Retinal pigment epithelial cell (primary cell): ENCODE results near the gene HELZ2.

ENCODE experiments used
- DNase-seq: peaks from one replicate; pipeline ENCODE4 v3.0.0-alpha.2; 2010; ENCODE audit warnings: low read depth
- H3K4me3 ChIP-seq: 2 replicates; pipeline ENCODE4 v1.5.1; 2011; ENCODE audit warnings: mild to moderate bottlenecking, low read length, control low read depth, moderate library complexity
- TF ChIP-seq, protein P1 (sequence below): conservative IDR thresholded peaks from 2 replicates; pipeline ENCODE4 v1.5.1; 2011; ENCODE audit warnings: low read depth, low read length, control low read depth, inconsistent platforms

HELZ2 gene

GRCh38 chr20:63536997-63537524 lies 37.0 kb downstream of the HELZ2 start, which contains the start of gene PTK6:
Gene PTK6, minus strand, starts transcription at chr20:63537376. Its CDS starts 62 bp downstream, at chr20:63537314.
- DNase-seq = no peak
- H3K4me3 ChIP-seq = peak within 1 kb of the TSS; percentile 36
- TF ChIP-seq, protein P1, sequence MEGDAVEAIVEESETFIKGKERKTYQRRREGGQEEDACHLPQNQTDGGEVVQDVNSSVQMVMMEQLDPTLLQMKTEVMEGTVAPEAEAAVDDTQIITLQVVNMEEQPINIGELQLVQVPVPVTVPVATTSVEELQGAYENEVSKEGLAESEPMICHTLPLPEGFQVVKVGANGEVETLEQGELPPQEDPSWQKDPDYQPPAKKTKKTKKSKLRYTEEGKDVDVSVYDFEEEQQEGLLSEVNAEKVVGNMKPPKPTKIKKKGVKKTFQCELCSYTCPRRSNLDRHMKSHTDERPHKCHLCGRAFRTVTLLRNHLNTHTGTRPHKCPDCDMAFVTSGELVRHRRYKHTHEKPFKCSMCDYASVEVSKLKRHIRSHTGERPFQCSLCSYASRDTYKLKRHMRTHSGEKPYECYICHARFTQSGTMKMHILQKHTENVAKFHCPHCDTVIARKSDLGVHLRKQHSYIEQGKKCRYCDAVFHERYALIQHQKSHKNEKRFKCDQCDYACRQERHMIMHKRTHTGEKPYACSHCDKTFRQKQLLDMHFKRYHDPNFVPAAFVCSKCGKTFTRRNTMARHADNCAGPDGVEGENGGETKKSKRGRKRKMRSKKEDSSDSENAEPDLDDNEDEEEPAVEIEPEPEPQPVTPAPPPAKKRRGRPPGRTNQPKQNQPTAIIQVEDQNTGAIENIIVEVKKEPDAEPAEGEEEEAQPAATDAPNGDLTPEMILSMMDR = no peak

- H3K4me3 ChIP-seq = no peak overlapping the region
- DNase-seq = no peak
- TF ChIP-seq, protein P1 = no peak
Measured at GRCh38 chr20:63536241-63536977, 37.6 kb downstream of the HELZ2 start.

- TF ChIP-seq, protein P1 = no peak
- H3K4me3 ChIP-seq = no peak overlapping the region
- DNase-seq = no peak
Measured at GRCh38 chr20:63534831-63535651, 39.0 kb downstream of the HELZ2 start.

- no peak for DNase-seq
- H3K4me3 ChIP-seq = no peak overlapping the region
- TF ChIP-seq, protein P1 = no peak
Measured at GRCh38 chr20:63534427-63534830, 39.6 kb downstream of the HELZ2 start.

DNA sequence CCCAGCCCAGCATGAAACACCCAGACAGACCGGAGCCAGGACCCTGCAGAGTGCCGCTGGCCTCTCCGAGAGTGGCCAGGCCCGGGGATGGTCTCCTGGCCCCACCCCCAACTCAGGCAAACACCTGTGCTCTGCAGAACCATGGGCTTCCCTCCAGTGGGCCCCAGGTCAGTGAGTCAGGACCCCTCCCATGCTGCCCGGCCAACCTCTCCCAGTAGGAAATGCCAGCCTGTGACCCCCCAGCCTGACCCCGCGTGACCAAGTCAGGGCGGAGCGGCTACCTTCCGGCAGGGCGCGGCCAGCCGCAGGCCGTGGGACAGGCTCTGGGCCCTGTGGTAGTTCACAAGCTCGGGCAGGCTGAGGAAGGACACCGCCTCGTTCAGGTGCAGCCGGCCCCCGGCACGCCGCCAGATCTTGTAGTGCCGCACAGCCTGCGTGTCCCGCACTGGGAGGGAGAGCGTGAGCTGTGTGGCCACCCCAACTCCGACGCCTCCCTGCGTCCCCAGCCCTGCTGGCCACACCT lies 40.1 kb downstream of the HELZ2 start:
- DNase-seq = no peak
- TF ChIP-seq, protein P1 = no peak
- H3K4me3 ChIP-seq = no peak overlapping the region

DNA sequence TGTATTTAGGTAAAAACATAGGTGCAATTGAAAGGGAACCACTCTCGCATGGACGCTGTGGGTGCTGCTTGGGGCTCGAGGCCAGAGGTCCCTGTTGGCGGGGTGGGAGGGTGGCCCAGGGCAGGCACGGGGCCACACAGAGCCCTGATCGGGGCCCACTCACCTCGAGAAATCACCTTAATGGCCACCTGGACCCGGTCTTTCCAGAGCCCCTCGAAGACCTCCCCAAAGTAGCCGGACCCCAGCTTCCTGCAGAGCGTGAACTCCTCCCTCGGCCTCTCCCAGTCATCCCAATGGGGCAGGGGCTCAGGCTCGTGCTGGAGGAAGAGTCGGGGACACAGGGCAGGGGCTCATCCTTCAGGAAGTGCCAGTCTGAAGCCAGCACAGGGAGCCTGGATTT lies 40.7 kb downstream of the HELZ2 start:
- TF ChIP-seq, protein P1 = no peak
- H3K4me3 ChIP-seq = no peak overlapping the region
- no peak for DNase-seq
